Measurements from ENCODE around the gene GMPR2.

The GMPR2 gene

GRCh38 chr14:24232121-24232644 is 546 bp upstream of the GMPR2 start, which contains the start of gene NEDD8:
TSS of gene NEDD8 (minus strand) at chr14:24232367. CDS start at chr14:24232267, 100 bp downstream.
- Histone ChIP-seq H3K79me2 (ENCODE audit: insufficient read depth, low read length) (peaks cover 76% of the 10 kb centered on the region), H3K27me3 (ENCODE audit: insufficient read depth, low read length, poor library complexity) (no peaks in the 10 kb centered on the region), H3K4me3 (ENCODE audit: low read depth in 1 of 2, low read length in 2 of 2) (peak within 1 kb of the TSS; percentile 52 to 75), H3K36me3 (ENCODE audit: insufficient read depth, low read length) (peaks cover 47% of the 10 kb centered on the region), H3K9ac (ENCODE audit: low read depth, low read length) (peak within 1 kb of the TSS; percentile 67), H3K4me2 (ENCODE audit: insufficient read depth, low read length) (peak within 1 kb of the TSS; percentile 99), H3K4me1 (ENCODE audit: insufficient read depth, low read length) (peaks cover 42% of the 10 kb centered on the region), H3K27ac (ENCODE audit: low read length) (peak within 1 kb of the TSS; percentile 89), H3K9me3 (ENCODE audit: insufficient read depth, low read length, severe bottlenecking) (no peaks in the 10 kb centered on the region), H4K20me1 (ENCODE audit: insufficient read depth, low read length) (peaks cover 4% of the 10 kb centered on the region; the same call in 1 of the 2 replicates), H2AFZ (ENCODE audit: low read depth, low read length) (peak within 1 kb of the TSS; percentile 80)
- DNase-seq = peak; percentile 93
- peak; percentile 88 for ATAC-seq (ENCODE audit: insufficient read depth, low read depth)
- TF ChIP-seq EZH2 (IDR thresholded peaks at IDR 0.05; ENCODE audit: borderline replicate concordance, low read depth, low read length, severe bottlenecking) (no peak), CTCF (IDR thresholded peaks at IDR 0.05; ENCODE audit: borderline replicate concordance, extremely low read depth, low read length, poor library complexity, severe bottlenecking) (no peak)

- no peaks in the 10 kb centered on the region for H3K9me3 ChIP-seq (ENCODE audit: insufficient read depth, low read length, severe bottlenecking)
- H2AFZ ChIP-seq (ENCODE audit: low read depth, low read length) = no peak overlapping the region
- peak overlapping the region; percentile 67 for H3K9ac ChIP-seq (ENCODE audit: low read depth, low read length)
- DNase-seq = no peak
- no peak for TF ChIP-seq CTCF (IDR thresholded peaks at IDR 0.05; ENCODE audit: borderline replicate concordance, extremely low read depth, low read length, poor library complexity, severe bottlenecking)
- H3K4me1 ChIP-seq (ENCODE audit: insufficient read depth, low read length) = peaks cover 44% of the 10 kb centered on the region
- peaks cover 4% of the 10 kb centered on the region for H4K20me1 ChIP-seq (ENCODE audit: insufficient read depth, low read length)
- H3K27me3 ChIP-seq (ENCODE audit: insufficient read depth, low read length, poor library complexity) = no peaks in the 10 kb centered on the region
- H3K4me2 ChIP-seq (ENCODE audit: insufficient read depth, low read length) = peak overlapping the region; percentile 99
- ATAC-seq (ENCODE audit: insufficient read depth, low read depth) = no peak
- H3K79me2 ChIP-seq (ENCODE audit: insufficient read depth, low read length) = peaks cover 64% of the 10 kb centered on the region
- H3K27ac ChIP-seq (ENCODE audit: low read length) = peak overlapping the region; percentile 89
- peaks cover 52% of the 10 kb centered on the region for H3K36me3 ChIP-seq (ENCODE audit: insufficient read depth, low read length)
- peak overlapping the region; percentile 52 to 75 for H3K4me3 ChIP-seq (ENCODE audit: low read depth in 1 of 2, low read length in 2 of 2)
Observed at GRCh38 chr14:24233538-24233866, 773 bp downstream of the GMPR2 start.

- H3K9me3 ChIP-seq (ENCODE audit: insufficient read depth, low read length, severe bottlenecking) = no peaks in the 10 kb centered on the region
- H3K4me2 ChIP-seq (ENCODE audit: insufficient read depth, low read length) = peak overlapping the region; percentile 99; the same call in 1 of the 2 replicates
- TF ChIP-seq EZH2 (IDR thresholded peaks at IDR 0.05; ENCODE audit: borderline replicate concordance, low read depth, low read length, severe bottlenecking) (no peak), CTCF (IDR thresholded peaks at IDR 0.05; ENCODE audit: borderline replicate concordance, extremely low read depth, low read length, poor library complexity, severe bottlenecking) (no peak)
- peaks cover 59% of the 10 kb centered on the region for H3K79me2 ChIP-seq (ENCODE audit: insufficient read depth, low read length)
- H3K4me1 ChIP-seq (ENCODE audit: insufficient read depth, low read length) = peaks cover 52% of the 10 kb centered on the region
- H3K27ac ChIP-seq (ENCODE audit: low read length) = no peak overlapping the region
- no peaks in the 10 kb centered on the region for H3K27me3 ChIP-seq (ENCODE audit: insufficient read depth, low read length, poor library complexity)
- H3K4me3 ChIP-seq (ENCODE audit: low read depth in 1 of 2, low read length in 2 of 2) = peak overlapping the region in 1 of 2 experiments; percentile 75; a peak in 1 of 4 replicates
- peaks cover 60% of the 10 kb centered on the region for H3K36me3 ChIP-seq (ENCODE audit: insufficient read depth, low read length)
- ATAC-seq (ENCODE audit: insufficient read depth, low read depth) (no peak), DNase-seq (no peak)
- H4K20me1 ChIP-seq (ENCODE audit: insufficient read depth, low read length) = peaks cover 4% of the 10 kb centered on the region
- no peak overlapping the region for H2AFZ ChIP-seq (ENCODE audit: low read depth, low read length)
- no peak overlapping the region for H3K9ac ChIP-seq (ENCODE audit: low read depth, low read length)
Observed at GRCh38 chr14:24234095-24235005, 1.6 kb downstream of the GMPR2 start.
